MG63 (cell line): ENCODE data around the gene AIDA. TPM values are rescaled to one million over a fixed set of nuclear protein-coding genes. Genes with fewer than 3 reads are reported as not detected.
"Not testable (repeated sequence)": the region's sequence is repeated elsewhere in the genome, so short reads cannot be mapped to it uniquely, and the experiment has no call there.

Source experiments
- DNase-seq: peaks from one replicate; pipeline ENCODE4 v3.0.0-alpha.2; 2020
- H3K27me3 ChIP-seq: fragments of 250-450 bp; sonication (Bioruptor Pico); 2 replicates; pipeline ENCODE4 v1.5.1; 2020; ENCODE audit warnings: mild to moderate bottlenecking, moderate library complexity
- H3K36me3 ChIP-seq: fragments of 250-450 bp; sonication (Bioruptor Pico); 2 replicates; pipeline ENCODE4 v1.5.1; 2020; ENCODE audit warnings: mild to moderate bottlenecking, moderate library complexity
- H3K4me3 ChIP-seq: fragments of 250-450 bp; sonication (Bioruptor Pico); 2 replicates; pipeline ENCODE4 v1.5.1; 2020; ENCODE audit warnings: mild to moderate bottlenecking, moderate library complexity
- H3K9me3 ChIP-seq: fragments of 250-450 bp; sonication (Bioruptor Pico); 2 replicates; pipeline ENCODE4 v1.5.1; 2020; ENCODE audit warnings: mild to moderate bottlenecking, moderate library complexity
- total RNA-seq: library from RNA; depleted of rRNA; stranded (reverse); fragments of >200 nt; shearing (Covaris generic); gene quantifications from 2 replicates; pipeline ENCODE4 v1.2.3, GENCODE V29; 2014; ENCODE audit warnings: low replicate concordance

The AIDA gene
- total RNA-seq, 1 experiment from 2014 or later = 33.9 TPM

- H3K27me3 ChIP-seq, H3K4me3 ChIP-seq, H3K9me3 ChIP-seq, DNase-seq: not testable (repeated sequence)
- H3K36me3 ChIP-seq = peaks cover 62% of the 10 kb centered on the region
These were observed 44.1 kb downstream of the AIDA start for GRCh38 chr1:222668184-222668583.

- H3K27me3 ChIP-seq = no peaks in the 10 kb centered on the region
- H3K4me3 ChIP-seq = no peak overlapping the region
- no peaks in the 10 kb centered on the region for H3K9me3 ChIP-seq
- H3K36me3 ChIP-seq = peaks cover 77% of the 10 kb centered on the region
- DNase-seq = no peak
These were observed 46.3 kb downstream of the AIDA start for GRCh38 chr1:222665964-222666363.

- H3K4me3 ChIP-seq = no peak overlapping the region
- H3K9me3 ChIP-seq = no peaks in the 10 kb centered on the region
- no peaks in the 10 kb centered on the region for H3K27me3 ChIP-seq
- peaks cover 90% of the 10 kb centered on the region for H3K36me3 ChIP-seq
- DNase-seq = no peak
These were observed 48.8 kb downstream of the AIDA start for GRCh38 chr1:222663431-222663934.

- no peak overlapping the region for H3K4me3 ChIP-seq
- H3K36me3 ChIP-seq = peaks cover 83% of the 10 kb centered on the region
- H3K27me3 ChIP-seq = no peaks in the 10 kb centered on the region
- no peaks in the 10 kb centered on the region for H3K9me3 ChIP-seq
- DNase-seq = no peak
These were observed 54.4 kb downstream of the AIDA start for GRCh38 chr1:222657899-222658298.

- no peak overlapping the region for H3K4me3 ChIP-seq
- H3K9me3 ChIP-seq = no peaks in the 10 kb centered on the region
- DNase-seq = no peak
- no peaks in the 10 kb centered on the region for H3K27me3 ChIP-seq
- H3K36me3 ChIP-seq = peaks cover 83% of the 10 kb centered on the region
These were observed 55.7 kb downstream of the AIDA start for GRCh38 chr1:222656391-222657155.

GRCh38 chr1:222654849-222655248, 57.4 kb downstream of the AIDA start:
- DNase-seq = peak; percentile 43

GRCh38 chr1:222653178-222653827, 59.0 kb downstream of the AIDA start:
- no peak overlapping the region for H3K4me3 ChIP-seq
- H3K9me3 ChIP-seq = no peaks in the 10 kb centered on the region
- H3K27me3 ChIP-seq = no peaks in the 10 kb centered on the region
- no peak for DNase-seq
- H3K36me3 ChIP-seq = peaks cover 68% of the 10 kb centered on the region

More at GRCh38 chr1:222654849-222655248, 57.4 kb downstream of the AIDA start:
- no peaks in the 10 kb centered on the region for H3K9me3 ChIP-seq
- H3K4me3 ChIP-seq = no peak overlapping the region
- no peaks in the 10 kb centered on the region for H3K27me3 ChIP-seq
- peaks cover 77% of the 10 kb centered on the region for H3K36me3 ChIP-seq

- H3K4me3 ChIP-seq = no peak overlapping the region
- peaks cover 66% of the 10 kb centered on the region for H3K36me3 ChIP-seq
- no peaks in the 10 kb centered on the region for H3K27me3 ChIP-seq
- H3K9me3 ChIP-seq = no peaks in the 10 kb centered on the region
- DNase-seq = no peak
These were observed 59.6 kb downstream of the AIDA start for GRCh38 chr1:222652676-222653075.

GRCh38 chr1:222644636-222644980, 67.7 kb downstream of the AIDA start:
- no peaks in the 10 kb centered on the region for H3K9me3 ChIP-seq
- no peak for DNase-seq

GRCh38 chr1:222643938-222644635, 68.2 kb downstream of the AIDA start:
- peak; percentile 100 for DNase-seq
- Histone ChIP-seq H3K9me3 (no peaks in the 10 kb centered on the region), H3K36me3 (peaks cover 19% of the 10 kb centered on the region), H3K4me3 (peak overlapping the region; percentile 90), H3K27me3 (no peaks in the 10 kb centered on the region)

More at GRCh38 chr1:222644636-222644980, 67.7 kb downstream of the AIDA start:
- Histone ChIP-seq H3K36me3 (peaks cover 19% of the 10 kb centered on the region), H3K4me3 (peak overlapping the region; percentile 90), H3K27me3 (no peaks in the 10 kb centered on the region)

GRCh38 chr1:222643606-222643937, 68.7 kb downstream of the AIDA start:
- Histone ChIP-seq H3K9me3 (no peaks in the 10 kb centered on the region), H3K36me3 (peaks cover 24% of the 10 kb centered on the region), H3K4me3 (peak overlapping the region; percentile 90), H3K27me3 (no peaks in the 10 kb centered on the region)
- DNase-seq = no peak

- H3K9me3 ChIP-seq = no peaks in the 10 kb centered on the region
- peaks cover 18% of the 10 kb centered on the region for H3K36me3 ChIP-seq
- no peak for DNase-seq
- no peak overlapping the region for H3K4me3 ChIP-seq
- no peaks in the 10 kb centered on the region for H3K27me3 ChIP-seq
These were observed 69.8 kb downstream of the AIDA start for GRCh38 chr1:222642468-222642867.

GRCh38 chr1:222641269-222641948, 70.9 kb downstream of the AIDA start:
- no peak overlapping the region for H3K4me3 ChIP-seq
- peaks cover 11% of the 10 kb centered on the region; the same call in 1 of the 2 replicates for H3K36me3 ChIP-seq
- no peaks in the 10 kb centered on the region for H3K27me3 ChIP-seq
- DNase-seq = no peak
- no peaks in the 10 kb centered on the region for H3K9me3 ChIP-seq

- H3K36me3 ChIP-seq = peaks cover 38% of the 10 kb centered on the region
- peak; percentile 21 for DNase-seq
These were observed 77.9 kb downstream of the AIDA start for GRCh38 chr1:222634180-222635013.

GRCh38 chr1:222632749-222633148, 79.5 kb downstream of the AIDA start:
- DNase-seq = no peak
- H3K36me3 ChIP-seq = peaks cover 46% of the 10 kb centered on the region
- no peaks in the 10 kb centered on the region for H3K27me3 ChIP-seq
- no peak overlapping the region for H3K4me3 ChIP-seq
- no peaks in the 10 kb centered on the region for H3K9me3 ChIP-seq

More at GRCh38 chr1:222634180-222635013, 77.9 kb downstream of the AIDA start:
- no peaks in the 10 kb centered on the region for H3K27me3 ChIP-seq
- H3K4me3 ChIP-seq = no peak overlapping the region
- H3K9me3 ChIP-seq = no peaks in the 10 kb centered on the region

- no peaks in the 10 kb centered on the region for H3K27me3 ChIP-seq
- H3K4me3 ChIP-seq = no peak overlapping the region
- no peaks in the 10 kb centered on the region for H3K9me3 ChIP-seq
- peaks cover 48% of the 10 kb centered on the region for H3K36me3 ChIP-seq
- DNase-seq = no peak
These were observed 80.6 kb downstream of the AIDA start for GRCh38 chr1:222631611-222632208.
